Measurements from ENCODE around the gene DGKG.

- no peak for TF ChIP-seq CTCF (IDR thresholded peaks at IDR 0.05)
- TF ChIP-seq POLR2A (IDR thresholded peaks at IDR 0.05), result no peak
These were observed 240.8 kb downstream of the DGKG start for GRCh38 chr3:186121278-186121677.

All from testis (tissue), 2 donors.